Neural progenitor cell (in vitro differentiated cells): ENCODE measurements around the gene UQCRH. TPM values are rescaled to one million over a fixed set of nuclear protein-coding genes. Genes with fewer than 3 reads are reported as not detected.

ENCODE experiments used
- DNase-seq: peaks from one replicate; pipeline ENCODE4 v3.0.0-alpha.2; 2016; ENCODE audit warnings: low spot score
- H2AFZ ChIP-seq: fragments of 200-600 bp; sonication (generic); replicated peaks from 2 replicates; pipeline ENCODE4 v1.6.1; 2016; ENCODE audit warnings: antibody characterized with exemption
- H3F3A ChIP-seq: fragments of 200-600 bp; sonication (generic); 2 replicates; pipeline ENCODE4 v1.6.1; 2016; ENCODE audit warnings: antibody characterized with exemption, low read depth
- H3K27ac ChIP-seq: fragments of 200-600 bp; sonication (generic); 2 replicates; pipeline ENCODE4 v1.5.1; 2016; ENCODE audit warnings: mild to moderate bottlenecking
- H3K27me3 ChIP-seq: fragments of 200-600 bp; sonication (generic); 2 replicates; pipeline ENCODE4 v1.6.1; 2016; ENCODE audit warnings: mild to moderate bottlenecking, moderate library complexity
- H3K36me3 ChIP-seq: fragments of 200-600 bp; sonication (generic); 2 replicates; pipeline ENCODE4 v1.5.1; 2016
- H3K4me1 ChIP-seq: fragments of 200-600 bp; sonication (generic); 2 replicates; pipeline ENCODE4 v1.6.1; 2016; ENCODE audit warnings: mixed run types
- H3K4me2 ChIP-seq: fragments of 200-600 bp; sonication (generic); 2 replicates; pipeline ENCODE4 v1.6.1; 2016
- H3K4me3 ChIP-seq: fragments of 200-600 bp; sonication (generic); 2 replicates; pipeline ENCODE4 v1.5.1; 2016
- H3K79me2 ChIP-seq: fragments of 200-600 bp; sonication (generic); 2 replicates; pipeline ENCODE4 v1.6.1; 2016; ENCODE audit warnings: low read depth
- H3K9ac ChIP-seq: fragments of 200-600 bp; sonication (generic); 2 replicates; pipeline ENCODE4 v1.6.1; 2016
- H3K9me3 ChIP-seq: fragments of 200-600 bp; sonication (generic); 2 replicates; pipeline ENCODE4 v1.5.1; 2016; ENCODE audit warnings: low read depth
- H4K20me1 ChIP-seq: fragments of 200-600 bp; sonication (generic); 2 replicates; pipeline ENCODE4 v1.6.1; 2016; ENCODE audit warnings: low read depth
- H3K27ac Mint-ChIP-seq: 3 replicates; pipeline ENCODE4 v1.8.0; 2021; ENCODE audit warnings: mixed read lengths
- H3K27me3 Mint-ChIP-seq: 2 replicates; pipeline ENCODE4 v1.8.0; 2022; ENCODE audit warnings: low read depth, mild to moderate bottlenecking, inconsistent platforms, moderate library complexity, mixed read lengths; ENCODE audit not compliant: insufficient read depth
- H3K36me3 Mint-ChIP-seq: 3 replicates; pipeline ENCODE4 v1.8.0; 2021; ENCODE audit warnings: mixed read lengths
- H3K4me1 Mint-ChIP-seq: 3 replicates; pipeline ENCODE4 v1.8.0; 2021; ENCODE audit warnings: mixed read lengths
- H3K4me3 Mint-ChIP-seq: 3 replicates; pipeline ENCODE4 v1.8.0; 2021; ENCODE audit warnings: mild to moderate bottlenecking, moderate library complexity, mixed read lengths
- H3K9me3 Mint-ChIP-seq: 3 replicates; pipeline ENCODE4 v1.8.0; 2020; ENCODE audit warnings: mixed read lengths
- CTCF ChIP-seq: fragments of 200-600 bp; sonication (generic); IDR thresholded peaks from 2 replicates; pipeline ENCODE4 v1.5.1; 2017; ENCODE audit warnings: antibody characterized with exemption, mild to moderate bottlenecking
- EZH2 ChIP-seq: fragments of 200-600 bp; sonication (generic); IDR thresholded peaks from 2 replicates; pipeline ENCODE4 v1.6.1; 2017; ENCODE audit warnings: antibody characterized with exemption, mild to moderate bottlenecking, moderate library complexity
- EZH2phosphoT487 ChIP-seq: fragments of 200-600 bp; sonication (generic); IDR thresholded peaks from 2 replicates; pipeline ENCODE4 v1.6.1; 2017; ENCODE audit warnings: antibody characterized with exemption
- total RNA-seq: library from RNA; depleted of rRNA; stranded (reverse); fragments of >200 nt; gene quantifications from 2 replicates; pipeline ENCODE4 v1.2.3, GENCODE V29; 2015; ENCODE audit warnings: low replicate concordance

The UQCRH gene
- total RNA-seq, 1 donor from 2014 or later = 872 TPM

GRCh38 chr1:46274225-46275029 is 29.1 kb upstream of the UQCRH start:
- Histone ChIP-seq H3K27ac (no peak overlapping the region), H3F3A (peaks cover 13% of the 10 kb centered on the region), H3K9me3 (no peaks in the 10 kb centered on the region), H3K27me3 (no peaks in the 10 kb centered on the region), H3K4me3 (no peak overlapping the region), H3K9ac (no peak overlapping the region), H3K4me2 (no peak overlapping the region), H4K20me1 (no peaks in the 10 kb centered on the region), H2AFZ (no peak overlapping the region), H3K4me1 (no peaks in the 10 kb centered on the region), H3K36me3 (peaks cover 11% of the 10 kb centered on the region), H3K79me2 (no peaks in the 10 kb centered on the region)
- Mint-ChIP-seq H3K4me3 (no peak overlapping the region), H3K4me1 (no peaks in the 10 kb centered on the region), H3K9me3 (no peaks in the 10 kb centered on the region), H3K36me3 (peaks cover 46% of the 10 kb centered on the region), H3K27ac (no peak overlapping the region), H3K27me3 (peaks cover 2% of the 10 kb centered on the region)
- TF ChIP-seq EZH2 (no peak), EZH2phosphoT487 (no peak), CTCF (no peak)
- DNase-seq = no peak

GRCh38 chr1:46275030-46275337 is 28.5 kb upstream of the UQCRH start:
- no peaks in the 10 kb centered on the region for H3K79me2 ChIP-seq
- no peaks in the 10 kb centered on the region for H3K9me3 ChIP-seq
- H2AFZ ChIP-seq = no peak overlapping the region
- no peak overlapping the region for H3K9ac ChIP-seq
- H3K4me1 Mint-ChIP-seq = no peaks in the 10 kb centered on the region
- H3K27ac ChIP-seq = no peak overlapping the region
- H3K36me3 Mint-ChIP-seq = peaks cover 47% of the 10 kb centered on the region
- no peak overlapping the region for H3K27ac Mint-ChIP-seq
- peaks cover 13% of the 10 kb centered on the region for H3F3A ChIP-seq
- no peaks in the 10 kb centered on the region for H3K9me3 Mint-ChIP-seq
- no peaks in the 10 kb centered on the region for H3K4me1 ChIP-seq
- peaks cover 2% of the 10 kb centered on the region for H3K27me3 Mint-ChIP-seq
- peaks cover 11% of the 10 kb centered on the region for H3K36me3 ChIP-seq
- no peak overlapping the region for H3K4me3 Mint-ChIP-seq
- TF ChIP-seq EZH2phosphoT487 (no peak), EZH2 (no peak), CTCF (no peak)
- no peak overlapping the region for H3K4me3 ChIP-seq
- no peak overlapping the region for H3K4me2 ChIP-seq
- no peaks in the 10 kb centered on the region for H4K20me1 ChIP-seq
- DNase-seq = no peak
- no peaks in the 10 kb centered on the region for H3K27me3 ChIP-seq

- Histone ChIP-seq H3K9ac (no peak overlapping the region), H3F3A (peaks cover 13% of the 10 kb centered on the region), H3K27me3 (no peaks in the 10 kb centered on the region), H3K4me1 (no peaks in the 10 kb centered on the region), H3K27ac (no peak overlapping the region), H2AFZ (no peak overlapping the region), H3K79me2 (no peaks in the 10 kb centered on the region), H3K4me3 (no peak overlapping the region), H3K9me3 (no peaks in the 10 kb centered on the region), H4K20me1 (no peaks in the 10 kb centered on the region), H3K4me2 (no peak overlapping the region), H3K36me3 (peaks cover 10% of the 10 kb centered on the region)
- H3K4me1 Mint-ChIP-seq = no peaks in the 10 kb centered on the region
- TF ChIP-seq EZH2 (no peak), EZH2phosphoT487 (no peak), CTCF (no peak)
- H3K4me3 Mint-ChIP-seq = no peak overlapping the region
- H3K36me3 Mint-ChIP-seq = peaks cover 57% of the 10 kb centered on the region
- no peaks in the 10 kb centered on the region for H3K9me3 Mint-ChIP-seq
- DNase-seq = no peak
- no peak overlapping the region for H3K27ac Mint-ChIP-seq
- H3K27me3 Mint-ChIP-seq = peaks cover 3% of the 10 kb centered on the region
Observed at GRCh38 chr1:46277658-46278373, 25.7 kb upstream of the UQCRH start.
